Effector CD8-positive, alpha-beta T cell (primary cell): ENCODE results near the gene ARHGAP19.
A peak's percentile ranks its signal among the peaks of the same experiment; 100 is the strongest.

Experiments used
- DNase-seq: peaks from one replicate; lab custom pipeline; 2025; lab: John Stamatoyannopoulos, UW
- total RNA-seq, 4 experiments: gene quantifications; one replicate each; lab custom pipeline; 2026; lab: John Stamatoyannopoulos, UW

The ARHGAP19 gene, protein sequence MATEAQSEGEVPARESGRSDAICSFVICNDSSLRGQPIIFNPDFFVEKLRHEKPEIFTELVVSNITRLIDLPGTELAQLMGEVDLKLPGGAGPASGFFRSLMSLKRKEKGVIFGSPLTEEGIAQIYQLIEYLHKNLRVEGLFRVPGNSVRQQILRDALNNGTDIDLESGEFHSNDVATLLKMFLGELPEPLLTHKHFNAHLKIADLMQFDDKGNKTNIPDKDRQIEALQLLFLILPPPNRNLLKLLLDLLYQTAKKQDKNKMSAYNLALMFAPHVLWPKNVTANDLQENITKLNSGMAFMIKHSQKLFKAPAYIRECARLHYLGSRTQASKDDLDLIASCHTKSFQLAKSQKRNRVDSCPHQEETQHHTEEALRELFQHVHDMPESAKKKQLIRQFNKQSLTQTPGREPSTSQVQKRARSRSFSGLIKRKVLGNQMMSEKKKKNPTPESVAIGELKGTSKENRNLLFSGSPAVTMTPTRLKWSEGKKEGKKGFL
- total RNA-seq = 20.0 to 35.4 (median 27.5) reads per million in 4 experiments

GRCh38 chr10:97292097-97292861 is at the start of gene ARHGAP19:
TSS of gene ARHGAP19 (minus strand) at chr10:97292637. CDS start at chr10:97292627, 10 bp downstream.
- peak; percentile 89 for DNase-seq

DNA sequence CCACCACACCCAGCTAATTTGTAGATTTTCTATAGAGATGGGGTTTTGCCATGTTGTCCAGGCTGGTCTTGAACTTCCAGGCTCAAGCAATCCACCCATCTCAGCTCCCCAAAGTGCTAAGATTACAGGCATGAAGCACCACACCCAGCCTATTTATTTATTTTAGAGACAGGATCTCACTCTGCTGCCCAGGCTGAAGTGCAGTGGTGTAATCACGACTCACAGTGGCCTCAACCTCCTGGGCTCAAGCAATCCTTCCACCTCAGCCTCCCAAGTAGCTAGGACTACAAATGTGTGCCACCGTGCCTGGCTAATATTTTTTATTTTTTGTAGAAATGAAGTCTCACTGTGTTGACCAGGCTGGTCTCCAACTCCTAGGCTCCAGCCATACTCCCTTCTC is 49.0 kb upstream of the ARHGAP19 start:
- DNase-seq = no peak

- DNase-seq = no peak
Measured at GRCh38 chr10:97338041-97338440, 45.6 kb upstream of the ARHGAP19 start.

DNA sequence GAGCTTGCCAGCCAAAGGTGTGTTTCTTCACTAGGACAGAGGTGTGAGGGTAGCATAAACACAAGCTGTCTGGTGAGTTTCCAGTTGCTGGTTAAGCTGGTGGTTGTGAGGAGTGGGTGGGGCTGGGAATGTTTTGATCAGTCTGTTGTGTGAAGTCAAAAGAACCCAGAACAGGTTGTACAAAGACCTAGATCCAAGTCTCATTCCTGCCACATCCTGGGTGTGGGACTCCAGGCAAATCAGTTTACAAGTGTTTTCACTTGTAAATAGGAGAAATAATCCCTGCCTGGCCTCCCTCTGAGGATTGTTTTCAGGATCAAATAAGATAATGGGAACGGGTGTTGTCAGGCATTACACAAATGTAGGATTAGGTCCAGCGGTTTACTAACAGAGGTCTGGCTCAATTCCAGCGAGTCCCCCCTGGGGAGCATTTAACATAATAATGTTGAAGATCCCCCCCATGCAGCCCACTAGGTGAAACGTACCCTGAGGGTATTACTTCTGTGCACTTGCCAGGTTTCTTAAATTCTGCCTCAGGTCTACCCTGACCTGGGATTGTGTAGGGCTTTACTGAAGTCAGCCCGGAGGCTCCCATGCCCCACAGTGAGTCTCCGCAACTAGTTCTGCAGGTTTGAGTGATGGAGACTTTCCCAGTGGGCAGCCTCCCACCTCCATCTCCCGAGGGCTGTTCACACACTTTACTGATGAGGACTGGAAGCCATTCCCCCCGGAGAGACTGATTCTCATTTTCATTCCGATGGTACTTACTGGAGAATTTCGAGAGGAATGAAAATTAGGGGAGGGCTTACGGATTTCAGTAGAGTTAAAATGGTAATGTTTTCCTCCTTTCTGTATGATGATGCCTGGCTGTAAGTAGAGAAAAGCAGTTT is 44.8 kb upstream of the ARHGAP19 start:
- DNase-seq = no peak

DNA sequence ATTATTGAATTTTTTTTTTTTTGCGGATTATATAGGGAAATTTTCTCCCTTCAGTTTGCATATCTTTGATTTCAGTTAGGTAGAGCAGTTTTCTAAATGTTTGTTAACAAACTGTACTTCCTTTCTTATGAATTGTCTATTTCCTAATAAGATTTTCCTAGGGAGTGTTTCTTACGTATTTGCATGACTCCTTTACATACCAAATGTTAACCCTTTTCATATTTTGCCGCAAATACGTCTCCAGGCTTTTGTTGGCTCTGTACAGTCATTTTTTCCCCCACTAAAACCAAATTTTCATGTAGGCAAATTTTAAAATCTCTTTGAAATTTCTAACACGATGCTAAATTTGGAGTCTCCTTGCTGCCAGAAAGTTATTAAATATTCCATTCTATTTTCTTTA is 44.0 kb upstream of the ARHGAP19 start:
- no peak for DNase-seq

DNA sequence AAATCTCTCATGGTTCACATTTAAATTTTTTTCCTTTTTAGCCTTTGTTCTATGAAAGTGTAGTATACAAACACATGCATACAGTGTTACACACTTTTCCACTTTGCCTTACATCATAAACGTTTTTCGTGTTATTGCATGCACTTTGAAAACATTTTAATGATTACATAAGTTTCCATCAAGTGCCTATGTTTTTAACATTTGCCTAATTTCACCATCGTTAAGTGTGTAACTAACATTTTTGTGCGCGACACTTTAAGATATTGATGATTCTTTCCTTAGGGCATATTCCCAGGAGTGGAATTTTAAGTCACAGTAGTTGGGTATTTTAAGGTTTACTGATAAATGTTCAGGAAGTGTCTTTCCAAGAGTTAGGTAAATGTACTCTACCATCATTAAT is 43.6 kb upstream of the ARHGAP19 start:
- no peak for DNase-seq

DNA sequence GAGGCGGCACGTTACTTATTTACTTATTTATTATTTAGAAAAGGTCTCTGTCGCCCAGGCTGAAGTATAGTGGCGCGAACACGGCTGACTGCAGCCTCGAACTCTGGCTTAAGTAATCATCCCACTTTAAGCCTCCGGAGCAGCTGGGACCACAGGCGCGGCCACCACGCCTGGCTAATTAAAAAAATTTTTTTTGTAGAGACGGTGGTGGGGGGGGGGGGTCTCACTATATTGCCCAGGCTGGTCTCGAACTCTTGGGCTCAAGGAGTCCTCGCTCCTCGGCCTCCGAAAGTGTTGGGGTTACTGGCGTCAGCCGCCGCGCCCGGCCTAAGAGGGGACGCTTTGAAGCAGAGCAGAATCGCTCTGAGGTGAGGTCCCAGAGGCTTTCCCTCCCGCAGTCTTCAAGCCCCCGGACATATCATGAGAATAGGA is 42.8 kb upstream of the ARHGAP19 start:
- DNase-seq = no peak

DNA sequence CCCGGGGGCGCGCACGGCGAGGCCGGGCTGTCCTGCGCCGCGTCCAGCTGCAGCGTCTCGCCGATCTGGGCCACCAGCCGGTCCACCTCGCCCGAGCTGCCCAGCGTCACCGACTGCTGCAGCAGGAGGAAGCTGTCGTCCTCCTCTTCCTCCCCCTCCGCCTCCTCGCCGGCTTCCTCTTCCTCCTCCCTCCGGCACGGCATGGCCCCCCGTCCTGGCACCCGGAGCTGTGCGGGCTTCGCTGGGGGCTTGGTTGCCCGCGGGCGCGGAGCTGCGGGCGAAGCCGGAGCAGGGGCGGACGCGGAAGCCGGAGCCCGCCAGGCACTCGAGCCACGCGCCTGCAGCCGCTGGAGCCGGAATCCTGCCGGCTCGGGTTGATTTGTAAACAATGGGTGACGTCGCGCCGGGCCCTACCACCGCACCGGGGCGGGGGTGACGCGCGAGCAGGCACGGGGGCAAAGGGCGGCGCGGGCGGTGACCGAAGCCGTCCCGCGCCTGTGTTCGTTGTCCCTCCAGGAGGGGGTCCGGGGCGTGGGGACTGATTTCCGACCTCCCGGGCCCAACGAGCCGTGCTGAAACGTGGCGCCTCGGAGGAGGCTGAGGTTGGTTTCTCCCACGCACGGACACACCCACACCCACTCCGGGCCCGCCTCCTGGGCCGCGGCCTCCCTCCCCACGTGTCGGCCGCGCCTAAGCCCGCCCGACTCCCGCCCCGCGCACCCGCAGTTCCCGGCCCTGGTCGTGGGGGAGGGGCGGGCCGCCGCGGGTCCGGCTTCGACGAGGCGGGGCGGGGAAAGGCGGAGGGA is 42.1 kb upstream of the ARHGAP19 start, which contains the start of gene FRAT2:
FRAT2 (minus strand) TSS at position 360 of the 806 bp plus-strand sequence; CDS start at position 203, 157 bp downstream.
- DNase-seq = peak; percentile 85

DNA sequence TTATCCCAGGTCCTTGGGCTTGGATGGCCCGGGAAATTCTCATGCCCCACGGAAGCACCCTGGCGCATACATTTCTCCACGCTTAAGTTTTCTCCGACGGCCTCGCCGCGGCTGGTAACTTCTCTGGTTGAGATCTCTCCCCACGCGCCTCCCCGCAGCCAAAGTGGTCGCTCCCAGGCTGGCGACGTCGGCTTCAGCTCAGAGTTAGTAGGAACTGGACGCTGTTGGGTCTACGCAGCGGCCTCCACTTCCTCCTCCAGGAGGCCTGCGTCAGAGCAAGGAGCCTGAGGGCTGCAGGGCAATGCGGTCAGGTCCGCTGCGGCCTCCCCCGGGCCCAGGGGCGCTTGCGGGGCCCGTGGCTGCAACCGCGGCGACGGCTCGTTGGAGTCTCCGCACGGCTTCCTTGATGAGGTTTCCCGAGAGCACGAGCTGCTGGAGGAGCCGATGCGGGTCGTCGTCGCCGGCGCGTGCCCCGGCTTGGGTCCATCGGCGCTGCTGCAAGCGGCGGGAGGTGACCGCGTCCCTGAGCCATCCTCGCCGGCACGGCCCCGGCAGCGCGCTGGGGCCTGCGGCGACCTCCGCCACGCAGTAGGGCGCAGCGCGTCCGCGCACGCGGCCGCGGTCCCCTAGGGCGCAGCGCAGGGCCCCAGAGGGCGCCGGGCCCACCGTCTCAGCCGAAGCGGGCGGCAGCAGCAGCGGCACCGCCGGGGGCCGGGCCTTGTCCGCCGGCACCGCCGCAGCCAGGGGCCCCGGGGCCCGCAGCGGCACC is 41.3 kb upstream of the ARHGAP19 start:
- DNase-seq = no peak

- no peak for DNase-seq
Measured at GRCh38 chr10:97333351-97333600, 40.8 kb upstream of the ARHGAP19 start.

DNA sequence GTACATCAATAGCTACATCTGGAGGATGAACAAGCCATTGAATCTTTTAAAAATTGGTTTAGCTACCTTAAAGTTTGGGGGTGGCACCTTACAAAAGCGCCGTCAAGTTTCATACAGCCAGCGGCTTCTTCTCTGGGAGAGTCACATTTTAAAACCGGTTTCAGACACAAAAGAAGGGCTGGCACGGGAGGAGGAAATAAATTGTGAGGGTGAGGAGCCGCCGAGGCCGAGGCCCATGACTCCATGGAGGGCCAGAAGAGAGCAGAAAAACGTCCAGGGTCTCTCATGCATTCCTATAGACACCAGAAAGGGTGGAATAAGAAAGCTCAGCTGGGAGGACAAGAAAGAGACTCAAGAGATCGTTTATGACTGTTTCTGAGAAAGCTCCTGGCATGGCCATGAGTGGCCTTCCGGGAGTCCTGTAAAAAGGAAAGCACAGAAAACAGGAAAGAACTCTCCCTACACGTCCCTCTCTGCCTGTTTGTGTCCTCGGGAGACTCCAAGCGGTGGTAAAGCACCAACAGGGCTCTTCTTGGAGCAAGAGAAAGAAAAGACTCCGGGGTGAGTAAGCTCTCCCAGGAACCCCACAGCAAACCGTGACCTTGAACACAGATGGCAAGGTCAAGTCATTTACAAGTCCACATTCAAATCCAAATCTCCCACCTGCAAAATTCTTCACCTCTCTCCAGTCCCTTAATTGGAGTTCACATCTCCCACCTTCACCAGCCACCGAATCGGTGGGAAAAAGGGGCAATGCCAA is 40.3 kb upstream of the ARHGAP19 start:
- DNase-seq = no peak

GRCh38 chr10:97331153-97331703 is 38.8 kb upstream of the ARHGAP19 start:
- DNase-seq = no peak

- no peak for DNase-seq
Measured at GRCh38 chr10:97329766-97330165, 37.3 kb upstream of the ARHGAP19 start.

DNA sequence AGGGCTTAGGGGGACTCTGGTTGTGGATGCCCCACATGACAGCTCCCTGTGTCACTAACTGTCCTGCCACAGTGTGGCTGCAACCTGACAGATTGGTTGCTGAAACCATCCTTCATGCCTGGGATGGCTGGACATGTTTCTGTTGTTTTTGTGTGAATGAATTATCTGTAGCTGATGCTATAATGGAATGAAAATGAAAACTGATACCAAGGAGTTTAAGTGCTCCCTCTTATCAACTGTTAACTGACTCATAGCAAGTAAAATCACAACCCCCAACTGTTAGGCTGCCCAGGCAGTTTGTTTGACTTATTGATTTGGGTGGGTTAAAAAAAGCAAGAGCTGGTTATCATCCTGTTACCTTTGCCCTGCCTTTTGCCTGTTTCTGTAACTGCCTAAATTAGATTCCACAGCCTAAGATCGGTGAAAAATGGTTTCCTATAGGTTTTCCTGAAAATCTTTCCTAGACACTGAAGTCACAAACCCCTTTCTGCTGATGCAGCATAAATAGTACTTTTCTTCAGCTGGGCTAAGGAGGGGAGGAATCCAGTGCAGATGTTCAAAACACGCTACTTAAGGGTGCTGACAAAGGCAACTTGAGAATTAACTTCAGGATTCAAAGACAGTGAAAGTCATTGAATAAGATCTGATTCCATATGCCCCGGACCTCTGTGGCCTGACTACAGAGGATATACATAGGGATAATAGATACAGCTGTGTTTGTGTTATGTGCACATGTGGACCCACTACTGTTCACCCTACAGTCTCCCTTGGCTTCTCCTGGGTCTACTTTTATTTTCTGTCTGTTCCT is 36.4 kb upstream of the ARHGAP19 start:
- no peak for DNase-seq

DNA sequence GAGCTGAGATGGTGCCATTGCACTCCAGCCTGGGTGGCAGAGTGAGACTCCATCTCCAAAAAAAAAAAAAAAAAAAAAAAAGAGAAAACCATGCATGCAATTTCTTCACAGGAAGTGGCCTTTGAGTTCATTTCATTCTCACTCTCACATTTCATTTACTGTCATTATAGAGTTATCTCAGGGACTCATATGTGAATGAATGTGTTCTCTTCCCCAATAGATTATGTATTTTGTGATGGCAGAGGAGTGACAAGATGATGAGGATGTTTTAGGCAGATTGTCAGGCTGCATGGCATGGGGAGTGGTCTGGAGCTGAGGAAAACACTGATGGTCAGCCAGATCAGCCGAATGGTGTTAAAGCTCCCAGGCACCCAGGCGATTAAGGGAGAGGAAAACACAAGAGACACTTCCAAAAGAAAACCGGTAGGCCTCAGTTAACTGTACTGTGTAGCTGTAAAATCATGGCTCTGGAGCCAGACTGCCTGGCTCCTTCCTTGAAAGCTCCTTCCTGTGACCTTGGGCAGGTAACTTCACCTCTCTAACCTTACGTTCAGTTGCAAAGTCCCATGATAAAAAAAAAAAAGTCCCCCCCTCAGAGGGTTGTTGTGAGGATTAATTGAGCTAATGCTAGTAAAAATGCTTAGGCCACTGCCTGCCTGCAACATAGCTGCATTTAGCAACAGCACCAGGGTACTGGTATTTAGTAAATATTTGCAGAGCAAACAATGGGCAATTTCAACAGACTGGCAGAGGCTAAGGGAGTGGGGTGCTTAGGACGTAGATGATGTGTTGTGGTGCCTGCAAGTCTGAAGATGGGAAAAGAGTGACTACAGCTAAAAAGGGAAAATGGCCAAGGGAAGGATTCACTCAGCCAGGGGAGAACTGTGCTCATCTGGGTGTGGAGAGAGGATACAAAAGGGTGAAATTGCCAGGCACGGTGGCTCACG is 35.2 kb upstream of the ARHGAP19 start:
- DNase-seq = no peak

GRCh38 chr10:97325754-97326153 is 33.3 kb upstream of the ARHGAP19 start:
- no peak for DNase-seq

GRCh38 chr10:97323501-97323900 is 31.1 kb upstream of the ARHGAP19 start:
- DNase-seq = no peak
